Upper lobe of left lung (tissue), 6 donors: Measurements from ENCODE around the gene CD46. TPM values are rescaled to one million over a fixed set of nuclear protein-coding genes. Genes with fewer than 3 reads are reported as not detected.

ENCODE experiments used
- ATAC-seq, 2 donors: fragments of 200-7000 bp; cut with Tn5 transposase; one replicate each; pipeline ENCODE4 v1.9.1; 2022; ENCODE audit warnings: mild to moderate bottlenecking in 2 of 2, moderate library complexity in 2 of 2; ENCODE audit not compliant: low FRiP score in 2 of 2
- DNase-seq, 2 donors: peaks; one replicate each; pipeline ENCODE4 v3.0.0-alpha.2; 2019 to 2020
- H3K27ac ChIP-seq, 4 donors: fragments of 200-600 bp; sonication (generic); one replicate each; pipeline ENCODE4 v1.5.1; 2016 to 2019
- H3K27me3 ChIP-seq, 4 donors: fragments of 200-600 bp; sonication (generic); one replicate each; pipeline ENCODE4 v1.5.1; 2017 to 2019
- H3K36me3 ChIP-seq, 4 donors: fragments of 200-600 bp; sonication (generic); one replicate each; pipeline ENCODE4 v1.5.1; 2016 to 2019
- H3K4me1 ChIP-seq, 4 donors: fragments of 200-600 bp; sonication (generic); one replicate each; pipeline ENCODE4 v1.5.1; 2018 to 2019
- H3K4me3 ChIP-seq, 4 donors: fragments of 200-600 bp; sonication (generic); one replicate each; pipeline ENCODE4 v1.5.1; 2017 to 2019; ENCODE audit warnings: mild to moderate bottlenecking in 2 of 4, moderate library complexity in 1 of 4
- H3K9me3 ChIP-seq, 4 donors: fragments of 200-600 bp; sonication (generic); one replicate each; pipeline ENCODE4 v1.5.1; 2018 to 2019
- EP300 ChIP-seq, 4 donors: sonication (generic); formaldehyde crosslinking; IDR thresholded peaks; one replicate each; pipeline ENCODE4 v1.5.1; 2017; ENCODE audit warnings: antibody characterized with exemption in 4 of 4, control low read depth in 2 of 4
- POLR2A ChIP-seq, 4 donors: fragments of 450-650 bp; IDR thresholded peaks; one replicate each; pipeline ENCODE4 v1.5.1; 2016 to 2017; ENCODE audit warnings: antibody characterized with exemption in 4 of 4, mild to moderate bottlenecking in 2 of 4
- POLR2AphosphoS5 ChIP-seq, 2 donors: sonication (generic); formaldehyde crosslinking; IDR thresholded peaks; one replicate each; pipeline ENCODE4 v1.5.1; 2017; ENCODE audit warnings: antibody characterized with exemption in 2 of 2
- WGBS, 2 donors: methylation state at CpG; one replicate each; pipeline ENCODE4 v1.1.5; 2017 to 2018; 5-methylcytosine and 5-hydroxymethylcytosine counted together
- total RNA-seq, 6 donors: library from RNA; depleted of rRNA in 4 of 6; stranded (reverse); fragments of >200 nt in 4 of 6; gene quantifications; one replicate each; pipeline versions ENCODE4 v1.1.0 to v1.2.1, GENCODE V29; 2016 to 2021
- TF ChIP-seq, protein P1 (sequence below), 6 experiments: fragments of 450-650 bp in 4 of 6; fragments of 200-600 bp in 2 of 6; sonication (generic) in 2 of 6; IDR thresholded peaks; one replicate each; pipeline ENCODE4 v1.5.1; 2016 to 2019; ENCODE audit warnings: antibody characterized with exemption in 6 of 6
- donor health status: DM: no; HTN: no; CAD: no; lungs with moderate emphysema.
- donor health status: DM: no; HTN: yes; CAD: no; lungs with severe emphysema.

CD46 gene
- total RNA-seq, 6 donors from 2014 or later = 105 to 358 (median 248) TPM

DNA sequence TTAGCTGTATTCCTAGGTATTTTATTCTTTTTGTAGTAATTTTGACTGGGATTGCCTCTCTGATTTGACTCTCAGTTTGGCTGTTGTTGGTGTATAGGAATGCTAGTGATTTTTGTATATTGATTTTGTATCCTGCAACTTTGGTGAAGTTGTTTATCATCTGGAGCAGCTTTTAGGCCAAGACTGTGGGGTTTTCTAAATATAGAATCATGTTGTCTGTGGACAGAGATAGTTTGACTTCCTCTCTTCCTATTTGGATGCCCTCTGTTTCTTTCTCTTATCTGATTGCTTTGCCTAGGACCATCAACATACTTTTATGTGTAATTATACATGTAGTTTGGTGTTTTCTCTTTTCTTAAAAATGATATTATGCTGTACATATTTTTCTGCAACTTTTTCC is 27.2 kb downstream of the CD46 start:
- no peaks in the 10 kb centered on the region for H3K27me3 ChIP-seq
- no peak overlapping the region for H3K4me3 ChIP-seq
- H3K9me3 ChIP-seq = no peaks in the 10 kb centered on the region
- peaks cover 0 to 8% (median 0%) of the 10 kb centered on the region in 4 donors for H3K4me1 ChIP-seq
- peaks cover 6 to 68% (median 14%) of the 10 kb centered on the region in 4 donors for H3K36me3 ChIP-seq
- ATAC-seq = no peak
- DNase-seq = no peak
- H3K27ac ChIP-seq = no peak overlapping the region
- no peak for TF ChIP-seq POLR2AphosphoS5 (IDR thresholded peaks at IDR 0.05)
- no peak for TF ChIP-seq POLR2A (IDR thresholded peaks at IDR 0.05)
- TF ChIP-seq, protein P1, sequence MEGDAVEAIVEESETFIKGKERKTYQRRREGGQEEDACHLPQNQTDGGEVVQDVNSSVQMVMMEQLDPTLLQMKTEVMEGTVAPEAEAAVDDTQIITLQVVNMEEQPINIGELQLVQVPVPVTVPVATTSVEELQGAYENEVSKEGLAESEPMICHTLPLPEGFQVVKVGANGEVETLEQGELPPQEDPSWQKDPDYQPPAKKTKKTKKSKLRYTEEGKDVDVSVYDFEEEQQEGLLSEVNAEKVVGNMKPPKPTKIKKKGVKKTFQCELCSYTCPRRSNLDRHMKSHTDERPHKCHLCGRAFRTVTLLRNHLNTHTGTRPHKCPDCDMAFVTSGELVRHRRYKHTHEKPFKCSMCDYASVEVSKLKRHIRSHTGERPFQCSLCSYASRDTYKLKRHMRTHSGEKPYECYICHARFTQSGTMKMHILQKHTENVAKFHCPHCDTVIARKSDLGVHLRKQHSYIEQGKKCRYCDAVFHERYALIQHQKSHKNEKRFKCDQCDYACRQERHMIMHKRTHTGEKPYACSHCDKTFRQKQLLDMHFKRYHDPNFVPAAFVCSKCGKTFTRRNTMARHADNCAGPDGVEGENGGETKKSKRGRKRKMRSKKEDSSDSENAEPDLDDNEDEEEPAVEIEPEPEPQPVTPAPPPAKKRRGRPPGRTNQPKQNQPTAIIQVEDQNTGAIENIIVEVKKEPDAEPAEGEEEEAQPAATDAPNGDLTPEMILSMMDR (IDR thresholded peaks at IDR 0.05) = no peak
- no peak for TF ChIP-seq EP300 (IDR thresholded peaks at IDR 0.05)

DNA sequence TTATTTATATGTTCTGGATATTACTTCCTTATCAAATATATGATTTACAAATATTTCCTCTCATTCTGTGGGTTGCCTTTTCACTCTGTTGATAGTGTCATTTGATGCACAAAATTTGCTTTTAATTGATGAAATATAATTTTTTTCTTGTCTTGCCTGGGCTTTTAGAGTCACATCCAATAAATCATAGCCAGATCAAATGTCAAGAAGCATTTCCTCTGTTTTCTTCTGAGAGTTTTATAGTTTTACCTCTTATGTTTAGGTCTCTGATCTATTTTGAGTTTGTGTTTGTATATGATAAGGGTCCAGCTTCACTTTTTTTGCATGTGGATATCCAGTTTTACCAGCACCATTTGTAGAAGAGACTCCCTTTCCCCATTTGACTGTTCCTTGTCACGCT is 29.5 kb downstream of the CD46 start:
- TF ChIP-seq POLR2A (IDR thresholded peaks at IDR 0.05) = no peak
- no peak for TF ChIP-seq EP300 (IDR thresholded peaks at IDR 0.05)
- TF ChIP-seq, protein P1 (IDR thresholded peaks at IDR 0.05) = no peak
- no peak for TF ChIP-seq POLR2AphosphoS5 (IDR thresholded peaks at IDR 0.05)
- peaks cover 6 to 69% (median 13%) of the 10 kb centered on the region in 4 donors for H3K36me3 ChIP-seq
- H3K4me3 ChIP-seq = no peak overlapping the region
- peaks cover 0 to 8% (median 0%) of the 10 kb centered on the region in 4 donors for H3K4me1 ChIP-seq
- DNase-seq (no peak), ATAC-seq (no peak)
- H3K27me3 ChIP-seq = no peaks in the 10 kb centered on the region
- H3K9me3 ChIP-seq = no peaks in the 10 kb centered on the region
- 88 to 97% methylated on average over 1 of the region's 1 CpG for WGBS, 2 donors
- no peak overlapping the region for H3K27ac ChIP-seq

DNA sequence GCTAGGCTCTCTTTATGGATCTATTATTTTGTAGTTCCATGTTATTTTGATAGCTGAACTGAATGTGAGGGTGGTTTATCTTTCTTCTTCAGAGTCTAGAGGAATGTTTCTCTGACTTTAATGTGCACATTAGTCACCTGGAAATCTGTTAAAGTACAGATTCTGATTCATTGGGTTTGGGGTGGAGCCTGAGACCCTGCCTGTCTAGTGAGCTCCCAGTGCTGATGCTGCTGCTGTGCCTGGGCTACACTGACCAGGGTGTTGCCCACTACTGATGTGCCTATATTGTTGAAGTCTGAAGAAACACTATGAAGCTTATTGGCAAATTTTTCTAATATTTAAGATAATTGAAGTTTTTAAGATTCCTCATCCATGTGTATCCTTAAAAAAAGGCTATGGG is 35.9 kb downstream of the CD46 start:
- peaks cover 8 to 69% (median 10%) of the 10 kb centered on the region in 4 donors for H3K36me3 ChIP-seq
- DNase-seq = no peak
- no peak for ATAC-seq
- no peak overlapping the region for H3K27ac ChIP-seq
- H3K4me1 ChIP-seq = peaks cover 0 to 7% (median 0%) of the 10 kb centered on the region in 4 donors
- no peaks in the 10 kb centered on the region for H3K9me3 ChIP-seq
- H3K27me3 ChIP-seq = no peaks in the 10 kb centered on the region
- H3K4me3 ChIP-seq = no peak overlapping the region
- TF ChIP-seq POLR2AphosphoS5 (IDR thresholded peaks at IDR 0.05) (no peak), POLR2A (IDR thresholded peaks at IDR 0.05) (no peak), EP300 (IDR thresholded peaks at IDR 0.05) (no peak)
- TF ChIP-seq, protein P1 (IDR thresholded peaks at IDR 0.05) = no peak

DNA sequence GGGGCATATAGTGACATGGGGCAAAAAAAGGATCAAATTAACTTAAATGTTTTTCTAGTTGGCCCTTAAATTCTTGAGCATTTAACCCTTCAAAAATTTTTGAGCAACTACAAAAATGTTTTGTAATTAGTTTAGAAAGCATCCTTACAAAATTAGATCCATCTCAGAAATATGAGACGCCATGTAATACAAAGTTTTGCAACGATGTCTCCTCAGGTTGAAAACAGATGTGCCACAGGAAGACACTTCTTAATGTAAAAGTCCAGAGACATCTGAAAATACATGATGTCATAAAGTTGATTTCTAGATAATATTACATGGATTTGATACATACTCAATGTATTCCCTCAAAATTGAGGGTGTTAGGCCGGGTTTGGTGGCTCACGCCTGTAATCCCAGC is 37.5 kb downstream of the CD46 start:
- H3K4me3 ChIP-seq = no peak overlapping the region
- TF ChIP-seq, protein P1 (IDR thresholded peaks at IDR 0.05) = no peak
- TF ChIP-seq POLR2A (IDR thresholded peaks at IDR 0.05) = no peak
- no peak for TF ChIP-seq EP300 (IDR thresholded peaks at IDR 0.05)
- TF ChIP-seq POLR2AphosphoS5 (IDR thresholded peaks at IDR 0.05) = no peak
- peaks cover 2 to 66% (median 13%) of the 10 kb centered on the region in 4 donors for H3K36me3 ChIP-seq
- no peaks in the 10 kb centered on the region for H3K9me3 ChIP-seq
- no peaks in the 10 kb centered on the region for H3K27me3 ChIP-seq
- WGBS, 2 donors = 92 to 94% methylated on average over 4 of the region's 4 CpGs
- DNase-seq (no peak), ATAC-seq (no peak)
- peaks cover 0 to 13% (median 1%) of the 10 kb centered on the region in 4 donors for H3K4me1 ChIP-seq
- H3K27ac ChIP-seq = no peak overlapping the region
